Esophagus muscularis mucosa (tissue), 4 donors: ENCODE measurements around the gene CYFIP2.

Source experiments
- CTCF ChIP-seq, 3 experiments: fragments of 200-600 bp in 2 of 3; fragments of 450-650 bp in 1 of 3; sonication (generic) in 2 of 3; IDR thresholded peaks; one replicate each; pipeline ENCODE4 v1.5.1; 2017 to 2019; ENCODE audit warnings: antibody characterized with exemption in 3 of 3, mild to moderate bottlenecking in 2 of 3, moderate library complexity in 1 of 3
- EP300 ChIP-seq: sonication (generic); formaldehyde crosslinking; IDR thresholded peaks from one replicate; pipeline ENCODE4 v1.6.1; 2017; ENCODE audit warnings: antibody characterized with exemption
- POLR2A ChIP-seq: fragments of 450-650 bp; IDR thresholded peaks from one replicate; pipeline ENCODE4 v1.6.1; 2017; ENCODE audit warnings: antibody characterized with exemption, moderate library complexity, mild to moderate bottlenecking, low read depth
- POLR2AphosphoS5 ChIP-seq, 2 donors: sonication (generic); formaldehyde crosslinking; IDR thresholded peaks; one replicate each; pipeline ENCODE4 v1.6.1; 2017; ENCODE audit warnings: antibody characterized with exemption in 2 of 2

GRCh38 chr5:157263496-157264090, 2.3 kb upstream of the CYFIP2 start:
- TF ChIP-seq POLR2A (no peak), CTCF (IDR thresholded peaks at IDR 0.05) (no peak), POLR2AphosphoS5 (IDR thresholded peaks at IDR 0.05) (no peak), EP300 (no peak)
